Endothelial cell of umbilical vein (primary cell): ENCODE measurements around the gene APLP2.

Experiments
- CTCF ChIP-seq, 2 donors: IDR thresholded peaks; 1 replicate in 1 of 2; 2 replicates in 1 of 2; pipeline ENCODE4 v1.5.1; 2011; ENCODE audit warnings: low read length in 2 of 2, mild to moderate bottlenecking in 2 of 2, moderate library complexity in 2 of 2, control low read depth in 1 of 2, inconsistent platforms in 1 of 2, low read depth in 1 of 2; ENCODE audit not compliant: insufficient read depth in 1 of 2; ENCODE audit errors: extremely low read depth in 1 of 2
- GATA2 ChIP-seq: IDR thresholded peaks from 2 replicates; pipeline ENCODE4 v1.7.0; 2011; ENCODE audit warnings: low read depth, mild to moderate bottlenecking, moderate library complexity, mixed read lengths, low read length; ENCODE audit not compliant: insufficient read length, insufficient read depth
- JUN ChIP-seq: IDR thresholded peaks from 2 replicates; pipeline ENCODE4 v1.6.1; 2011; ENCODE audit warnings: borderline replicate concordance, low read depth; ENCODE audit not compliant: insufficient read length, insufficient read depth
- POLR2A ChIP-seq: IDR thresholded peaks from 2 replicates; pipeline ENCODE4 v1.6.1; 2012; ENCODE audit warnings: low read depth, mild to moderate bottlenecking, control low read depth, low read length
- POLR2AphosphoS5 ChIP-seq: IDR thresholded peaks from 2 replicates; pipeline ENCODE4 v1.6.1; 2012; ENCODE audit warnings: low read depth, mild to moderate bottlenecking, control low read depth, low read length, moderate library complexity; ENCODE audit not compliant: insufficient read depth

GRCh38 chr11:130127509-130127908 is 57.8 kb downstream of the APLP2 start:
- no peak for TF ChIP-seq CTCF (IDR thresholded peaks at IDR 0.05; ENCODE audit: extremely low read depth in 1 of 2, insufficient read depth in 1 of 2, low read depth in 1 of 2, low read length in 2 of 2)
- no peak for TF ChIP-seq POLR2A
- TF ChIP-seq POLR2AphosphoS5, result no peak
- no peak for TF ChIP-seq GATA2
- no peak for TF ChIP-seq JUN
